GM06990 (cell line): ENCODE data around the gene ZMAT3.

ENCODE experiments used
- DNase-seq: peaks from one replicate; pipeline ENCODE4 v3.0.0-alpha.2; 2011; ENCODE audit not compliant: insufficient read length; ENCODE audit errors: extremely low read depth
- H3K27me3 ChIP-seq: replicated peaks from 2 replicates; pipeline ENCODE4 v1.6.0; 2011; ENCODE audit warnings: low read length; ENCODE audit not compliant: control insufficient read depth, insufficient read depth
- H3K36me3 ChIP-seq: 2 replicates; pipeline ENCODE4 v1.5.1; 2011; ENCODE audit warnings: low read length; ENCODE audit not compliant: control insufficient read depth, insufficient read depth
- H3K4me3 ChIP-seq: replicated peaks from 2 replicates; pipeline ENCODE4 v1.5.1; 2011; ENCODE audit warnings: low read depth, mild to moderate bottlenecking, control low read depth, low read length
- TF ChIP-seq, protein P1 (sequence below): IDR thresholded peaks from 2 replicates; pipeline ENCODE4 v1.5.1; 2011; ENCODE audit warnings: low read length, control low read depth, mild to moderate bottlenecking, inconsistent platforms; ENCODE audit not compliant: insufficient read depth, poor library complexity, severe bottlenecking

ZMAT3 gene

GRCh38 chr3:179073816-179074215 is 2.2 kb upstream of the ZMAT3 start:
- no peaks in the 10 kb centered on the region for H3K27me3 ChIP-seq
- no peaks in the 10 kb centered on the region for H3K36me3 ChIP-seq
- TF ChIP-seq, protein P1, sequence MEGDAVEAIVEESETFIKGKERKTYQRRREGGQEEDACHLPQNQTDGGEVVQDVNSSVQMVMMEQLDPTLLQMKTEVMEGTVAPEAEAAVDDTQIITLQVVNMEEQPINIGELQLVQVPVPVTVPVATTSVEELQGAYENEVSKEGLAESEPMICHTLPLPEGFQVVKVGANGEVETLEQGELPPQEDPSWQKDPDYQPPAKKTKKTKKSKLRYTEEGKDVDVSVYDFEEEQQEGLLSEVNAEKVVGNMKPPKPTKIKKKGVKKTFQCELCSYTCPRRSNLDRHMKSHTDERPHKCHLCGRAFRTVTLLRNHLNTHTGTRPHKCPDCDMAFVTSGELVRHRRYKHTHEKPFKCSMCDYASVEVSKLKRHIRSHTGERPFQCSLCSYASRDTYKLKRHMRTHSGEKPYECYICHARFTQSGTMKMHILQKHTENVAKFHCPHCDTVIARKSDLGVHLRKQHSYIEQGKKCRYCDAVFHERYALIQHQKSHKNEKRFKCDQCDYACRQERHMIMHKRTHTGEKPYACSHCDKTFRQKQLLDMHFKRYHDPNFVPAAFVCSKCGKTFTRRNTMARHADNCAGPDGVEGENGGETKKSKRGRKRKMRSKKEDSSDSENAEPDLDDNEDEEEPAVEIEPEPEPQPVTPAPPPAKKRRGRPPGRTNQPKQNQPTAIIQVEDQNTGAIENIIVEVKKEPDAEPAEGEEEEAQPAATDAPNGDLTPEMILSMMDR: no peak
- DNase-seq: no peak
- no peak overlapping the region for H3K4me3 ChIP-seq

DNA sequence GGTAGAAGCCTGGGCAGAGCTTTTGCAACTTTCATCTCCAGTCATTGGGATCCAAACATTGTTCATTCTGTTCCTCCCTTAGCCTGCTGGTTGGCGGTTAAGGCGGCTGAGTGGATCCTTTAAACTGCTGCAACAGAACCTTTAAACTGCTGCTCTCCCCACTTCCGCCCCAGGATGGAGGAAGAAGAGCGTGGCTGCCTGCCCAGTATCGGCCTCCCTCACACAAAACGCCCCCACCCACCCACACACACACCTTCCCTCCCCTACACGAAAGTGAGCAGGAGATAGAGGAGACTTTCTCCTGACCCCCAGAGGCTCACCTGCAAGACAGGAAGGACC is 460 bp upstream of the ZMAT3 start:
- DNase-seq: no peak
- H3K27me3 ChIP-seq: no peaks in the 10 kb centered on the region
- TF ChIP-seq, protein P1: no peak
- peak overlapping the region; percentile 93 for H3K4me3 ChIP-seq
- peaks cover 5% of the 10 kb centered on the region for H3K36me3 ChIP-seq

GRCh38 chr3:179071027-179071322 is 634 bp downstream of the ZMAT3 start:
- peaks cover 7% of the 10 kb centered on the region for H3K36me3 ChIP-seq
- TF ChIP-seq, protein P1: no peak
- peak overlapping the region; percentile 93 for H3K4me3 ChIP-seq
- DNase-seq: no peak
- H3K27me3 ChIP-seq: no peaks in the 10 kb centered on the region

DNA sequence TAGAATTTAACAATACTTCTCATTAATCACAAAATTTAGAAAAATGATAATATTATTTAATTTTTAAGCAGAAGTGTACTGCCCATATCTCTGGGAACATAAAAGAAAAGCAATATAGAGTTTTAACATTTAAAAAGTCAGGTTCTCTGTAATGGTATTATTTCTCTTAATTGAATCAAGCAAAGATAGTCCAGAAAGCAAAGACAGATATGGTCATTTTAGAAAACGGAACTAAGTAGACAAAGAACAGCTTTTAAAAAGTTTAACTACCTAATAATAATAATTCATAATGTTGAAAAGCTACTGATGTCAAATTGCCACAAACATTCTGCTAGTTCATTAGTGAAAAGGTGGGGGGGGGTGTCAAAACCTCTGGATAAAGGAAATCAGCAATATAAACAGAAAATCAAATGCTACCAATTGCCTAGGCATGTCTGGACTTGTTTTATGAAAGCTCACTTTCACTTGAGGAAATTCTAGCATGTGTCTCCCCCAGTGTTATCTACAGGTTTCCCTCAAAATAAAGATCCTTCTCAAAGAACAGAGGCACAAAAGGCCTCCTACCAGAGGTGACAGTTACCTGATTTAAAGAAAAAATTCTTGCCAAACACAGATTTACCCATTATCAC is 1.7 kb downstream of the ZMAT3 start:
- Histone ChIP-seq H3K36me3 (peaks cover 7% of the 10 kb centered on the region), H3K4me3 (peak overlapping the region; percentile 93), H3K27me3 (no peaks in the 10 kb centered on the region)
- DNase-seq: no peak
- TF ChIP-seq, protein P1: no peak

DNA sequence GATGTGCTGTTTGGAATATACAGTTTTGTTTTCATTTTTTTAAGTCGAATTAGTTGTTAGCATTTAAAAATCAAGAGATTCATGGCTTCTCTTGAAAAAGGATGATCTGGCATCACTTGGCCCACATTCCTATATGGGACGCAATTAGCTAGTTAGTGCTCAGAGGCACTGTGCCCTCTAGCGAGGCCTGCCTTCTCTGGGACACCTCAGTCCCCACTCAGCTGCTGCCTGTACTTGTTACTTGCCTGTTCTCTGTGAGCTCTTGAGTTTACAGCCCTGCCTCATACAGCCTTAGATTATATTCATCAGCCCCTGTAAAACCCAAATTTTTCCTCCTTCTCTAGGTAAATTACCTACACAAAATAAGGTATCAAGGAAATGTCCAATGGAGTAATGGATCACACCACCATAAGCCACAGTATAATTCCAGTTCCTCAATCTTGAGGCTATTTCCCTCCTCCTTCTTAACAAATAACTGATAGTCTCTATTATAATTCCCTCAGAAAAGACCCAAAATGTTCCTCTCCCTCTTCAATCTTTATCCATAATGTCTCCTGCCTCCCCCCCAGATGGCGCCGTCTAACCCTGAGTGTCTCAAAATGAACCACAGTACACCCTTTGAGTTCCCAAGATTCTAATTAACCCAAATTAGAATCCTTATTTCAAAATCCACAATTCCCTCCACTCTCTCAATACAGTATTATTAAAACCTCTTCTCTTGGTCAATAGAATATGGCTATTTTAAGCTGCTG is 2.7 kb downstream of the ZMAT3 start:
- H3K36me3 ChIP-seq: peaks cover 10% of the 10 kb centered on the region
- DNase-seq: no peak
- TF ChIP-seq, protein P1: peak; percentile 53
- H3K27me3 ChIP-seq: no peaks in the 10 kb centered on the region
- peak overlapping the region; percentile 93 for H3K4me3 ChIP-seq
